Fibroblast of lung (primary cell): ENCODE data around the gene ANKFN1.

Experiments
- EZH2 ChIP-seq: IDR thresholded peaks from 2 replicates; pipeline ENCODE4 v1.5.1; 2012; ENCODE audit warnings: low read length, control low read depth, mild to moderate bottlenecking; ENCODE audit errors: missing control alignments
- TF ChIP-seq, protein P1 (sequence below), 2 donors: IDR thresholded peaks in 1 of 2; conservative IDR thresholded peaks in 1 of 2; 1 replicate in 1 of 2; 2 replicates in 1 of 2; pipeline ENCODE4 v1.5.1; 2011 to 2012; ENCODE audit warnings: low read length in 2 of 2, control low read depth in 1 of 2, inconsistent platforms in 1 of 2, low read depth in 1 of 2, mild to moderate bottlenecking in 1 of 2

DNA sequence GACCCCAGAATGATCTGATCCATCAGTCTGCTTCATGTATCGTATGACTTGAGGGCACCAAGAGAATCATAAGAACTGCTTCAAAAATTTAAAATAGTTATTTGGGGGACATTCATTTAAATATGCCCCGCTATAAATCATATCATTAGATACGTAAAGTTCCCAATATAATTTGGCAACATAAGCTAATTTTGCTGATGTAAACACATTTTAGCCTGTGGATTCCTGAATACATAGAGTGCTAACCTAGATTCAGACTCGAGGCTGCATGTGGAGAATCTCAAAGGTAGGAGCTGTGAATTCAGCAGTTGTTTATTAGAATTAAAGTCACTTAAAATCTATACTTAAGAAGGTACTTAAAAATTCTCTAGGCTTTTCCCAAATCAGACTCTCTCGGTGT, 24.9 kb downstream of the ANKFN1 start:
- TF ChIP-seq, protein P1, sequence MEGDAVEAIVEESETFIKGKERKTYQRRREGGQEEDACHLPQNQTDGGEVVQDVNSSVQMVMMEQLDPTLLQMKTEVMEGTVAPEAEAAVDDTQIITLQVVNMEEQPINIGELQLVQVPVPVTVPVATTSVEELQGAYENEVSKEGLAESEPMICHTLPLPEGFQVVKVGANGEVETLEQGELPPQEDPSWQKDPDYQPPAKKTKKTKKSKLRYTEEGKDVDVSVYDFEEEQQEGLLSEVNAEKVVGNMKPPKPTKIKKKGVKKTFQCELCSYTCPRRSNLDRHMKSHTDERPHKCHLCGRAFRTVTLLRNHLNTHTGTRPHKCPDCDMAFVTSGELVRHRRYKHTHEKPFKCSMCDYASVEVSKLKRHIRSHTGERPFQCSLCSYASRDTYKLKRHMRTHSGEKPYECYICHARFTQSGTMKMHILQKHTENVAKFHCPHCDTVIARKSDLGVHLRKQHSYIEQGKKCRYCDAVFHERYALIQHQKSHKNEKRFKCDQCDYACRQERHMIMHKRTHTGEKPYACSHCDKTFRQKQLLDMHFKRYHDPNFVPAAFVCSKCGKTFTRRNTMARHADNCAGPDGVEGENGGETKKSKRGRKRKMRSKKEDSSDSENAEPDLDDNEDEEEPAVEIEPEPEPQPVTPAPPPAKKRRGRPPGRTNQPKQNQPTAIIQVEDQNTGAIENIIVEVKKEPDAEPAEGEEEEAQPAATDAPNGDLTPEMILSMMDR (conservative IDR thresholded peaks at IDR 0.05 in 1 of 2, IDR thresholded peaks at IDR 0.05 in 1 of 2; ENCODE audit: low read depth in 1 of 2, low read length in 2 of 2) = no peak
- no peak for TF ChIP-seq EZH2
